ENCODE measurements around the gene TLE5. TPM values are rescaled to one million over a fixed set of nuclear protein-coding genes. Genes with fewer than 3 reads are reported as not detected.

Gene TLE5
- total and polyA plus RNA-seq, 9 of the 15 experiments (the other 6 are each of a cell fraction or from before 2014, with no cell fraction given), result 2.0 to 347 (median 235) TPM

DNA sequence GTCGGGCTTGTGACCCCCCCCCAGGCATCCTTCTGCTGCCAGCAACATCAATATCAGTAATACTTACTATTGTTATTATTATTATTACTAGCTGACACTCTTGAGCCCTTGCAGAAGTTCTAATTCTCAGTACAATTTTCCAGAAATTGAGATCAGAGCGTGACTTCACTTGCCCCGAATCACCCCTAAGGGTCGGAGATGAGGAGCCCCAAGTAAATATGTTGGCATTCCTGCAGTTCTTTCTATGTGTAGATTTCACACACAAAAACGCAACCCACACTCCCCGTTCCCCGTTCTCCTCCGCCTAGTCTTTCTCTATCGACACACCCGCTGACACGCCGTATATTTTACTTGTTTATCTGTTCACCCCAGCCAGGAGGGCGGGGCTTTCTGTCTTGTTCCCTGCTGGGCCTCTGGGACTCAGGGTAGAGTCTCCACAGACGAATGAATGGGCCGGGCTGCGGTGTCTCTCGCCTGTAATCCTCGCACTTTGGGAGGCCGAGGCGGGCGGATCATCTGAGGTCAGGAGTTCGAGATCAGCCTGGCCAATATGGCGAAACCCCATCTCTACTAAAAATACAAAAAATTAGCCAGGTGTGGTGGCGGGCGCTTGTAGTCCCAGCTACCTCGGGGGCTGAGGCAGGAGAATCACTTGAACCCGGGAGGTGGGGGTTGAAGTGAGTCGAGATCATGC, 14.7 kb downstream of the TLE5 start (continued):
- TF ChIP-seq ZNF592 (IDR thresholded peaks at IDR 0.05), result no peak
- TF ChIP-seq CC2D1A (IDR thresholded peaks at IDR 0.05), result 0 out of 2 replicates have a peak, but pooled peaks have one; percentile 36
- no peak for TF ChIP-seq ZNF212 (CRISPR knock-in tag; IDR thresholded peaks at IDR 0.05)
- TF ChIP-seq NR2C1 (IDR thresholded peaks at IDR 0.05), result no peak
- TF ChIP-seq NR2C1 (tag; IDR thresholded peaks at IDR 0.05), result no peak
- no peak for TF ChIP-seq SAP30 (IDR thresholded peaks at IDR 0.05; ENCODE audit: borderline replicate concordance, insufficient read depth, low read depth, low read length, poor library complexity, severe bottlenecking)
- TF ChIP-seq NFIX (CRISPR knock-in tag; IDR thresholded peaks at IDR 0.05; ENCODE audit: low read depth), result no peak
- TF ChIP-seq GABPB1 (CRISPR knock-in tag; IDR thresholded peaks at IDR 0.05), result no peak
- TF ChIP-seq E2F6 (IDR thresholded peaks at IDR 0.05; ENCODE audit: borderline replicate concordance in 1 of 2, extremely low read depth in 1 of 2, insufficient read depth in 1 of 2, insufficient read length in 1 of 2, low read depth in 1 of 2, low read length in 1 of 2, poor library complexity in 1 of 2, severe bottlenecking in 1 of 2), result no peak
- no peak for TF ChIP-seq ZNF174 (CRISPR knock-in tag; IDR thresholded peaks at IDR 0.05)
- TF ChIP-seq ZNF24 (IDR thresholded peaks at IDR 0.05), result 0 out of 2 replicates have a peak, but pooled peaks have one; percentile 14
- no peak for TF ChIP-seq NONO (IDR thresholded peaks at IDR 0.05; ENCODE audit: low read depth in 2 of 2, low read length in 1 of 2)
- no peak for TF ChIP-seq ZNF408 (CRISPR knock-in tag; IDR thresholded peaks at IDR 0.05; ENCODE audit: low read depth)
- TF ChIP-seq TAF15 (IDR thresholded peaks at IDR 0.05; ENCODE audit: low read depth, low read length), result no peak
- no peak for TF ChIP-seq CREB5 (CRISPR knock-in tag; IDR thresholded peaks at IDR 0.05)
- TF ChIP-seq ZNF551 (CRISPR knock-in tag; IDR thresholded peaks at IDR 0.05), result no peak
- TF ChIP-seq, protein P1, sequence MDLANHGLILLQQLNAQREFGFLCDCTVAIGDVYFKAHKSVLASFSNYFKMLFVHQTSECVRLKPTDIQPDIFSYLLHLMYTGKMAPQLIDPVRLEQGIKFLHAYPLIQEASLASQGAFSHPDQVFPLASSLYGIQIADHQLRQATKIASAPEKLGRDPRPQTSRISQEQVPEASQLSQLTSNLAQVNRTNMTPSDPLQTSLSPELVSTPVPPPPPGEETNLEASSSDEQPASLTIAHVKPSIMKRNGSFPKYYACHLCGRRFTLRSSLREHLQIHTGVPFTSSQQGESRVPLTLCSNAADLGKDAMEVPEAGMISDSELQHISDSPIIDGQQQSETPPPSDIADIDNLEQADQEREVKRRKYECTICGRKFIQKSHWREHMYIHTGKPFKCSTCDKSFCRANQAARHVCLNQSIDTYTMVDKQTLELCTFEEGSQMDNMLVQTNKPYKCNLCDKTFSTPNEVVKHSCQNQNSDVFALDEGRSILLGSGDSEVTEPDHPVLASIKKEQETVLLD (IDR thresholded peaks at IDR 0.05), result peak; percentile 88

Data from K562 (cell line).